Sigmoid colon (tissue), 4 donors: ENCODE results near the gene CIAO3.

Source experiments
- CTCF ChIP-seq, 4 experiments: fragments of 450-650 bp in 3 of 4; fragments of 200-600 bp in 1 of 4; IDR thresholded peaks; one replicate each; pipeline ENCODE4 v1.5.1; 2016 to 2019; ENCODE audit warnings: antibody characterized with exemption in 4 of 4, mild to moderate bottlenecking in 3 of 4, moderate library complexity in 2 of 4
- EP300 ChIP-seq, 4 donors: sonication (generic); formaldehyde crosslinking; IDR thresholded peaks; one replicate each; pipeline ENCODE4 v1.6.1; 2017; ENCODE audit warnings: antibody characterized with exemption in 4 of 4
- POLR2A ChIP-seq, 2 donors: fragments of 450-650 bp; IDR thresholded peaks; one replicate each; pipeline ENCODE4 v1.6.1; 2016; ENCODE audit warnings: antibody characterized with exemption in 2 of 2, mild to moderate bottlenecking in 2 of 2, moderate library complexity in 2 of 2

- TF ChIP-seq POLR2A (IDR thresholded peaks at IDR 0.05) (no peak), CTCF (IDR thresholded peaks at IDR 0.05) (no peak), EP300 (IDR thresholded peaks at IDR 0.05) (no peak)
Measured at GRCh38 chr16:703406-703805, 37.4 kb downstream of the CIAO3 start.
